Small intestine (tissue), 7 donors: Measurements from ENCODE around the gene ASPSCR1. TPM values are rescaled to one million over a fixed set of nuclear protein-coding genes. Genes with fewer than 3 reads are reported as not detected.

Experiments used
- DNase-seq, 2 donors: peaks; one replicate each; pipeline versions ENCODE4 v3.0.0 to v3.0.0-alpha.2; 2013
- FAIRE-seq: peaks from 2 replicates; lab custom pipeline; 2012; peaks lifted over from hg19 to GRCh38; lab: Jason Lieb, UNC
- H3K27ac ChIP-seq, 3 donors: one replicate each; pipeline ENCODE4 v1.5.1; 2013; ENCODE audit warnings: low read length in 2 of 3, mild to moderate bottlenecking in 2 of 3, control low read depth in 1 of 3, inconsistent platforms in 1 of 3, low read depth in 1 of 3, moderate library complexity in 1 of 3
- H3K27me3 ChIP-seq, 3 donors: one replicate each; pipeline ENCODE4 v1.6.1; 2013; ENCODE audit warnings: low read length in 3 of 3, inconsistent platforms in 1 of 3; ENCODE audit not compliant: control insufficient read depth in 3 of 3, insufficient read depth in 3 of 3
- H3K36me3 ChIP-seq, 3 donors: one replicate each; pipeline ENCODE4 v1.6.1; 2013; ENCODE audit warnings: low read length in 3 of 3, inconsistent platforms in 1 of 3, low read depth in 1 of 3, mild to moderate bottlenecking in 1 of 3, moderate library complexity in 1 of 3; ENCODE audit not compliant: control insufficient read depth in 3 of 3, insufficient read depth in 2 of 3
- H3K4me1 ChIP-seq, 3 donors: one replicate each; pipeline ENCODE4 v1.6.1; 2013; ENCODE audit warnings: low read length in 2 of 3, inconsistent platforms in 1 of 3, low read depth in 1 of 3, mild to moderate bottlenecking in 1 of 3, moderate library complexity in 1 of 3; ENCODE audit not compliant: control insufficient read depth in 3 of 3, insufficient read depth in 2 of 3
- H3K4me3 ChIP-seq, 3 donors: one replicate each; pipeline ENCODE4 v1.5.1; 2013; ENCODE audit warnings: low read length in 3 of 3, control low read depth in 1 of 3, inconsistent platforms in 1 of 3, low read depth in 1 of 3, mild to moderate bottlenecking in 1 of 3, moderate library complexity in 1 of 3
- H3K9me3 ChIP-seq, 2 donors: one replicate each; pipeline ENCODE4 v1.6.1; 2013; ENCODE audit warnings: low read depth in 1 of 2, low read length in 1 of 2; ENCODE audit not compliant: control insufficient read depth in 2 of 2, insufficient read depth in 1 of 2
- WGBS, 3 donors: extraction: QIAGEN DNeasy Blood & Tissue Kit; methylation state at CpG; one replicate each; pipeline ENCODE4 v1.1.7; 2013; 5-methylcytosine and 5-hydroxymethylcytosine counted together
- polyA plus RNA-seq, 4 donors: library from polyadenylated mRNA; stranded (reverse) in 3 of 4; unstranded in 1 of 4; fragments of 200-250 nt in 3 of 4; fragments of 120-200 nt in 1 of 4; gene quantifications; one replicate each; pipeline versions ENCODE4 v1.2.1 to v1.2.3, GENCODE V29; 2013
- donor health status: healthy with polysubstance abuse.
- donor health status: control.
- donor health status: control.
- donor health status: Bipolar disorder and iron deficiency.
- donor health status: healthy.

Gene ASPSCR1
- polyA plus RNA-seq, 4 donors: 23.5 to 96.7 (median 47.5) TPM

GRCh38 chr17:82001571-82002056, 24.2 kb downstream of the ASPSCR1 start:
- FAIRE-seq (no peak), DNase-seq (no peak)
- H3K27me3 ChIP-seq: no peaks in the 10 kb centered on the region
- H3K4me3 ChIP-seq: no peak overlapping the region
- peak overlapping the region in 1 of 3 donors; percentile 65 for H3K27ac ChIP-seq
- H3K4me1 ChIP-seq: peaks cover 0 to 23% (median 2%) of the 10 kb centered on the region in 3 donors
- 45 to 69% (median 63%) methylated on average over 16 to 17 of the region's 17 CpGs for WGBS, 3 donors
- peaks cover 0 to 52% (median 2%) of the 10 kb centered on the region in 3 donors for H3K36me3 ChIP-seq
- H3K9me3 ChIP-seq: no peaks in the 10 kb centered on the region

GRCh38 chr17:82003411-82004381, 26.3 kb downstream of the ASPSCR1 start:
- FAIRE-seq: no peak
- 74 to 90% (median 85%) methylated on average over 53 of the region's 53 CpGs for WGBS, 3 donors

GRCh38 chr17:82004517-82005455, 27.4 kb downstream of the ASPSCR1 start:
- no peak for DNase-seq
- FAIRE-seq: no peak
- peaks cover 0 to 55% (median 2%) of the 10 kb centered on the region in 3 donors for H3K36me3 ChIP-seq
- peaks cover 0 to 20% (median 2%) of the 10 kb centered on the region in 3 donors for H3K4me1 ChIP-seq
- no peak overlapping the region for H3K27ac ChIP-seq
- H3K27me3 ChIP-seq: no peaks in the 10 kb centered on the region
- H3K9me3 ChIP-seq: no peaks in the 10 kb centered on the region
- no peak overlapping the region for H3K4me3 ChIP-seq
- 87 to 91% (median 89%) methylated on average over 34 to 41 of the region's 41 CpGs for WGBS, 3 donors

More at GRCh38 chr17:82003411-82004381, 26.3 kb downstream of the ASPSCR1 start:
- no peaks in the 10 kb centered on the region for H3K9me3 ChIP-seq
- H3K27ac ChIP-seq: no peak overlapping the region
- H3K36me3 ChIP-seq: peaks cover 0 to 53% (median 2%) of the 10 kb centered on the region in 3 donors
- H3K4me1 ChIP-seq: peaks cover 0 to 23% (median 2%) of the 10 kb centered on the region in 3 donors
- H3K4me3 ChIP-seq: no peak overlapping the region
- no peak for DNase-seq
- no peaks in the 10 kb centered on the region for H3K27me3 ChIP-seq

DNA sequence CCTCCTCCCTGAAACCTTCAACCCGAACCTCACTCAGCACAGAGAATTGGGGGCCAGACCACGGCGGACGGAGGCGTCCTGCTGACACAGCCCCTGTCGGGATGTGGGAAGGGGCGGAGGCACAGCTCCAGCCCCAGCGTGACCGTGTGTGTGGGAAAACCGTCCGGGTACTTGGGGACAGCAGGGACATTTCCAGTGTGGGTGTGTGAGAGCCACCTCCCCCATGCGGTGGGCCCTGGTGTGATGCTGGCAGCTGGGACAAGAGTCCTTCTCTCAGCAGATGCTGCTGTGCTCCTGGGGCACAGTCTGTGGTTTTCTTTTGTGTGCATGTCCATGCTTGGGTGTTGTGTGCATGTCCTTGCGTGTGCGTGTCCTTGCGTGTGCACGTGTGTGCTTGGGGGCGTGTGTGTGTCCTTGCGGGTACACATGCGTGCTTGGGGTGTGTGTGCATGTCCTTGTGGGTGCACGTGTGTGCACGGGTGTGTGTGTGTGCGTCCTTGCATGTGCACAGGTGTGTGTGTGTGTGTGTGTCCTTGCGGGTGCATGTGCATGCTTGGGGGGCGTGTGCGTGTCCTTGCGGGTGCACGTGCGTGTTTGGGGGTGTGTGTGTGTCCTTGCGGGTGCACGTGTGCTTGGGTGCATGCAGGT, 28.4 kb downstream of the ASPSCR1 start:
- Histone ChIP-seq H3K27ac (no peak overlapping the region), H3K27me3 (no peaks in the 10 kb centered on the region), H3K9me3 (no peaks in the 10 kb centered on the region), H3K36me3 (peaks cover 0 to 60% (median 2%) of the 10 kb centered on the region in 3 donors), H3K4me3 (no peak overlapping the region), H3K4me1 (peaks cover 0 to 10% (median 0%) of the 10 kb centered on the region in 3 donors)
- WGBS, 3 donors: 89 to 91% (median 89%) methylated on average over 28 to 30 of the region's 30 CpGs
- FAIRE-seq: no peak
- no peak for DNase-seq

DNA sequence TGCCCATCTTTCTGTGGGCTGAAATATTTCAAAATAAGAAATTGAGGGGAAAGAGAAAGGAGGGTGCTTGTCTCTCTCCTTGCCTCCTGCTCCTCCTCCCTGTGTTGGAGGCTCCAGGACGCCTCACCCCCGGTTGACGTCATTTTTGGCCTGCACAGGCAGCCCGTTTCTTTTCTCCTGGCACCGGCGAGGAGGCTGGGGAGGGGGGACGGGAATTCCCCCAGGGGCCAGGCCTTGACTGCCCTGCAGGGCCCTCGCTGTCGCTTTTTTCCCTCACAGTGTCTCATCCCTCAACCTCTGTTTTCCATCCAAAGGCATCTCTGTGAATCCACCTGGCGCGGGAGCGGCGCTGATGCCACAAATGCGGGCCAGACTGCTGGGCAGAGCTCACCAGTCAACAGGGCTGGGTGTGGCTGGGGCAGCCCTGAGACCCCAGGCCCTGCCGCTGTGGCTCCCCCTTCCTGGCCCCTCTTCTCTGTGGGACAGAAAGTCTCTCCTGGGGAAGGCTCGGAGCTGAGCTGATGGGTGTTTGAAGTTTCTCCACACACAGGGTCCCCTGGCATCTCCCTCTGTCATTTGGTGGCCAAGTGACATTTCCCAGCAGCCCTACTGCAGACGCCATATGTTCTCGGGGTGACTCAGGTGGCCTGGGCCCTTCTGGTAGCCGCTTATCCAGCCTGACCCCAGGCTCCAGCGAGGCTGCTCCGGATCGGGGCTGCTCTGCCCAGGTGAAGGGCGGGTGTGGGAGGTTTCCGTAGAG, 29.2 kb downstream of the ASPSCR1 start:
- Histone ChIP-seq H3K36me3 (peaks cover 0 to 67% (median 2%) of the 10 kb centered on the region in 3 donors), H3K9me3 (no peaks in the 10 kb centered on the region), H3K4me1 (peaks cover 0 to 1% (median 0%) of the 10 kb centered on the region in 3 donors), H3K27ac (no peak overlapping the region), H3K27me3 (no peaks in the 10 kb centered on the region), H3K4me3 (no peak overlapping the region)
- WGBS, 3 donors: 81 to 90% (median 86%) methylated on average over 23 to 24 of the region's 24 CpGs
- FAIRE-seq (no peak), DNase-seq (no peak)

GRCh38 chr17:82007228-82007494, 29.7 kb downstream of the ASPSCR1 start:
- Histone ChIP-seq H3K9me3 (no peaks in the 10 kb centered on the region), H3K27ac (no peak overlapping the region), H3K27me3 (no peaks in the 10 kb centered on the region), H3K36me3 (peaks cover 0 to 72% (median 2%) of the 10 kb centered on the region in 3 donors), H3K4me1 (no peaks in the 10 kb centered on the region), H3K4me3 (no peak overlapping the region)
- DNase-seq: no peak
- WGBS, 3 donors: 86 to 96% (median 88%) methylated on average over 6 of the region's 6 CpGs
- FAIRE-seq: no peak

DNA sequence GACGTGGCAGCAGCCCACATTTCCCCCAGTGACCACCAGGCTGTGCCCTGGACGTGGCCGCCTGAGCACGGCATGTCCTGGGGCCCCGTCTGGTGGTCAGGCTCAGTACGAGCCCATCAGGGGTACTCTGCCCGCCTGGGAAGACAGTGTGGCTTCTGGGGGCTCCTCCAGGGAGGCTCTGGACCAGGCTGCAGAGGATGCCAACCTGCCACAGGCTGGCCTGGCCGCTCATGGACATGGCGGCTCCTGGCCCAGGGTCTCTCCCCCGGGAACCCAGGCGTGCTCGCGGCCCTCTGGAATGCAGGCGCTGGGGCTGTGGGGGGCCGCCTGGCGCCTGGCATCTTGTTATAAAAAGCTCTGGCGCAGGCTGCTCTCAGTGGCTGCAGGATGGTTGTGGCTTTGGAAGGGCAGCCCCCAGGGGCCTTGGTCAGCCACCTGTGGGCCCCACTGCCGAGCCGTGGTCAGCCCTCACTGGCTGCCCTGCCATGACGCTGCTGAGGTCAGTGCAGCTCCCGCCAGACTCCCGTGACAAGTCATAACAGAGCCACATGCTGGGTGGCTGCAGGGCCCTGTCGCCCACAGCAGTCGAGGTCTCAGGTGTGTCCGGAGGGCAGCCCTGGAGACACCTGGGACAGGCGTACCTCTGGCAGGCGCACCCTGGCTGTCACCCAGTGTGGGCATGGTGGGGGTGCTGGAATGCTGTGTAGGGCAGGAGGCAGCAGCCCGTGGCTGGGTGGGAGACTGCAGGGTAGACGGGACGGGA, 30.2 kb downstream of the ASPSCR1 start:
- peaks cover 0 to 77% (median 2%) of the 10 kb centered on the region in 3 donors for H3K36me3 ChIP-seq
- FAIRE-seq: no peak
- 85 to 94% (median 88%) methylated on average over 26 to 30 of the region's 30 CpGs for WGBS, 3 donors
- H3K27ac ChIP-seq: no peak overlapping the region
- H3K4me1 ChIP-seq: no peaks in the 10 kb centered on the region
- H3K9me3 ChIP-seq: no peaks in the 10 kb centered on the region
- H3K27me3 ChIP-seq: no peaks in the 10 kb centered on the region
- no peak overlapping the region for H3K4me3 ChIP-seq
- DNase-seq: no peak
